SK-N-DZ (cell line): Measurements from ENCODE around the gene FAM193A. TPM values are rescaled to one million over a fixed set of nuclear protein-coding genes. Genes with fewer than 3 reads are reported as not detected.
A peak's percentile ranks its signal among the peaks of the same experiment; 100 is the strongest.

Experiments used
- DNase-seq: peaks from one replicate; pipeline ENCODE4 v3.0.0-alpha.2; 2015; ENCODE audit warnings: low spot score
- polyA plus RNA-seq, 2 experiments: library from polyadenylated mRNA; depleted of rRNA; stranded (reverse); fragments of >200 nt; gene quantifications; 2 replicates each; pipeline ENCODE4 v1.2.3, GENCODE V29; 2014

The FAM193A gene, protein sequence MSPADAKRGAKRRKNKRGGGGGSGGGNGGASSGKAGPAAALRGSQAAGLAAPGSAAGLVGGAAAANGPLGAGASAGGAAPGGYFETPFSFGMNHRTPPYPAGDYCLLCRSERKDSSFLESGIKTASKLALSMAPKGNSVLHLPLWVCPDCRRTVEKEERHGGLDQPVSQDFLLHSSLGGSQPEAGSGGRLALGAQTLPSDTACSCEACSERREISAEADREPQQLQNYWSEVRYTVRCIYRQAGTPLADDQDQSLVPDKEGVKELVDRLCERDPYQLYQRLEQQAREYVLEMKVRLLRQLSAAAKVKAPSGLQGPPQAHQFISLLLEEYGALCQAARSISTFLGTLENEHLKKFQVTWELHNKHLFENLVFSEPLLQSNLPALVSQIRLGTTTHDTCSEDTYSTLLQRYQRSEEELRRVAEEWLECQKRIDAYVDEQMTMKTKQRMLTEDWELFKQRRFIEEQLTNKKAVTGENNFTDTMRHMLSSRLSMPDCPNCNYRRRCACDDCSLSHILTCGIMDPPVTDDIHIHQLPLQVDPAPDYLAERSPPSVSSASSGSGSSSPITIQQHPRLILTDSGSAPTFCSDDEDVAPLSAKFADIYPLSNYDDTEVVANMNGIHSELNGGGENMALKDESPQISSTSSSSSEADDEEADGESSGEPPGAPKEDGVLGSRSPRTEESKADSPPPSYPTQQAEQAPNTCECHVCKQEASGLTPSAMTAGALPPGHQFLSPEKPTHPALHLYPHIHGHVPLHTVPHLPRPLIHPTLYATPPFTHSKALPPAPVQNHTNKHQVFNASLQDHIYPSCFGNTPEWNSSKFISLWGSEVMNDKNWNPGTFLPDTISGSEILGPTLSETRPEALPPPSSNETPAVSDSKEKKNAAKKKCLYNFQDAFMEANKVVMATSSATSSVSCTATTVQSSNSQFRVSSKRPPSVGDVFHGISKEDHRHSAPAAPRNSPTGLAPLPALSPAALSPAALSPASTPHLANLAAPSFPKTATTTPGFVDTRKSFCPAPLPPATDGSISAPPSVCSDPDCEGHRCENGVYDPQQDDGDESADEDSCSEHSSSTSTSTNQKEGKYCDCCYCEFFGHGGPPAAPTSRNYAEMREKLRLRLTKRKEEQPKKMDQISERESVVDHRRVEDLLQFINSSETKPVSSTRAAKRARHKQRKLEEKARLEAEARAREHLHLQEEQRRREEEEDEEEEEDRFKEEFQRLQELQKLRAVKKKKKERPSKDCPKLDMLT (N-terminal part only)
- polyA plus RNA-seq (2014; cell fraction: cytosol; rRNA removed) = 9.6 and 11.0 TPM in 2 replicates
- 9.7 and 16.6 TPM in 2 replicates for polyA plus RNA-seq (2014; cell fraction: nucleus; rRNA removed)

DNA sequence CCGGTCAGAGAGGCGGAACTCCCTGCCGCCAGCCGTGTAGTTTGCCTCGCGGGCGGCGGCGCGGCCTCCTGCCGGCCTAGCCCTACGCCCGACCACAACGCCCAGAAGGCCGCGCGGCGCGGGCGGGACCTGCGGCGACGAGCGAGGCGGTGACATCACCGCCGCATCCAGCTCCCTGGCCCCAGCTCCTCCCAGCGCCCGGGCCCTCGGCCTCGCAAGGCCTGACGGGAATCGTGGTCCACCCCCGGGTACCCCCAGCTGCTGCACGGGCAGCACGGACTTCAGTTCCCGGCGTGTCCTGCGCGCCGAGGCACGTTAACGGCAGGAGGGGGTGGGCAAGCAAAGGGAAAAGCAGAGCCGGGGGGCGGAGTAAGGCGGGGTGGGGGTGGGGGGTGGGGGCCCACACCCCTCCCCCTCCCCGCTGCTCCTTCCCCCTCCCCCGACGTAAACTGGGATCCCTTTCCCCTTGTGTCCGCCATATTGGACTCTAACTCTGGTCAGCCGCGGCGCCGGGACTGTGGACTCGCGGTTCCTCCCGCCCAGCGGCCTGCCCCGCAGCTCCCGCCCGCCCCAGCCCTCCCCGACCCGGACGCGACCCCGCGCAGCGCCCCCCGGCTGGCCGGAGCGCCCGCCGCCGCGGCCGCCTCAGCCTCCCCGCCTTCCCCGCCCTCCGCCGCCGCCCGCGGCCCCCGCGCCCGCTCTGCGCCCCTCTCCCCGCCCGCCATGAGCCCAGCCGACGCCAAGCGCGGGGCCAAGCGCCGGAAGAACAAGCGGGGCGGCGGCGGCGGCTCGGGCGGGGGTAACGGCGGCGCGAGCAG, at the start of gene FAM193A:
FAM193A (plus strand) TSS at position 455 of the 818 bp plus-strand sequence; CDS start at position 724, 269 bp downstream.
- peak; percentile 98 for DNase-seq

DNA sequence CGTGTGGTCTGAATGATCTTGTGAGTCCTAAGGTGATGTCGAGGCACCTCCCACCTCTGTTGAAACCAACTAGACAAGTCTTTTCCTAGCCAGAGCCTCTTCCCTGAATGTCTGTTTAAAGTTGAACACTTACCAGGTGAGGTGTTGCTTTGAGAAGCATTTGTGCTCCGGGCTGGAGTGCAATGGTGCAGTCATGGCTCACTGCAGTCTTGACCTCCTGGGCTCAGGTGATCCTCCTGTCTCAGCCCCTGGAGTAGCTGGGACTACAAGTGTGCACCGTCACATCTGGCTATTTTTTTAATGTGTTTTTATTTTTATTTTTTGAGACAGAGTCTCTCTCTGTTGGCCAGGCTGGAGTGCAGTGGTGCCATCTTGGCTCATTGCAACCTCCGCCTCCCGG, 49.5 kb upstream of the FAM193A start:
- no peak for DNase-seq

DNA sequence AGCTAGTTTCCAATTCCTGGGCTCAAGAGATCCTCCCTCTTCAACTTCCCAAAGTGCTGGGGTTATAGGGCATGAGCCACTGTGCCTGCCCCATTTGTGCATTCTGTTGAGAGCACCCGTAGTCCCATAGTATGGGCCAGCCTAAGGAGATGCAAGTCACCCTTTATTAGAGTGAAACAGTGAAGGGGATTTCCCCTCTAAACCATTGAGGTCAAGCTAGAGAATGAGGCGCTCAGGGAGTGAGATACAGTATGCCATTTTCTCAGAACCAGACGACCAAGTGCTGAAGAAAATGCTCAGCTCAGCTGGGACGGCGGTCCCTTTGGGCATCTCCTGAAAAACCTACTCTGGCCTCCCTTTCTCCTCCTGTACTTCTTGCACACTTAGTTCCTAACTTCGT, 48.8 kb upstream of the FAM193A start:
- DNase-seq = no peak

DNA sequence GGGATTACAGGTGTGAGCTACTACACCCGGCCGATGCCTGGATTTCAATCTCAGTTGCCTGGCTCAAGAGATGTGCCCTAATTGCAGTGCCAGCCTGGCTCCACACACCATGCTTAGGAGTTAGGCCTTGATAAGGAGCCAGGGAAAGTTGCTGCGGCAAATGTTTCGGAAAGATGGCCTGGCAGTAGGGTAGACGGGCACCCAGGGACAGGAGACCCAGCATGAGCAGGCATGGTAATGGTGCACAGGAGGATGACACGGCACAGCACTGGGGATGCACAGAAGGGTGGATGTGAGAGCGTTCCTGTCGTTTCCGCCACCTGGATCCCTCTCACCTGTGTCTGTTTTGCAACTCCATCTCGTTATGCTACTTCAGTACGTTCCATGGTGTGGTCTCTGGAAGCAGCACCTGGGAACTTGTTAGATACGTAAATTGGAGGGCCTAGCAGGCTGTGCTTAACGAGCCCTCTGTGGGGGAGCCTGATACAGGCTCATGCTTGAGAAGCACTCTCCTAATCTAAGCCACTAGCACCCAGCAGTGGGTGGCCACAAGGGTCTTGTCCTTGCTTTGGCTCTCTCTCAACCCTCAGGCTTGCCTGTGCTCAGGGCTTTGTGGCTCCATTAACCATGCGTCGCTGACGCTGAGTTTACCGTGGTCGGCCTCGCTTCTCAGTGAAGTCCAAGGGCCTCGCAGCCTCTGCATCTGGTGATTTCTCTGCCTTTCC, 47.2 kb upstream of the FAM193A start:
- no peak for DNase-seq

DNA sequence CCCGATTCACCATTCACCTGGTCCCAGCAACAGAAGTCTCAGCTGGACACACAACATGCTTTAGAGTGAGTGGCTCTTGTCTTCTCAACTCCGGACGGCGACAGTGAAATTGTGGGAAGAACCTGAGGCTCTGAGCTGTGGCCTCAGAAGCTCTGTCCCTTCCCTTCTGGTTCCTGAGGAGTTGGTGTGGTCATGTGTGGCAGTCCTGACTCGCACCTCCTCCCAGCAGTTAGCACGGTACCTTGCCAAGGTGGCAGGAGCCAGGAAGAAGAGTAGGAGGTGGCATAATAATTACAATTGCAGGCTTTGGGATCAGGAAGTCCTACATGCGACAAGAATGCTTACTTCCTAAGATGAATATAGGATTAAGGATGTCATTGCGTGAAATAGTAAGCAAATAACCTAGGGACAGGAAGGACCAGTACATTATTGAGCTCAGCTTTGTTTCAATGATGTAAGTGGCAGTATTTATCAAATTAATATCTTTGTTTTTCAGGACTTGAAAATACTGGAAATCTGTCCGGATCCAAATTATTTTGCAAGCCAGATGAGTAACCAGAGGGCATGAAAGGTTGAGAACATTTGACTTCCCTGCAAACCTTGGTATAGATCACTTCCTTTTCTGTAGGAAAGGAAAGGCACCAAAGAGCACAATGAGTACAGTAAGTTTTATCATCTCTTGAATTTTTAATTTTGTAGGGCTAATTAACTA, 46.5 kb upstream of the FAM193A start:
- DNase-seq = no peak

DNA sequence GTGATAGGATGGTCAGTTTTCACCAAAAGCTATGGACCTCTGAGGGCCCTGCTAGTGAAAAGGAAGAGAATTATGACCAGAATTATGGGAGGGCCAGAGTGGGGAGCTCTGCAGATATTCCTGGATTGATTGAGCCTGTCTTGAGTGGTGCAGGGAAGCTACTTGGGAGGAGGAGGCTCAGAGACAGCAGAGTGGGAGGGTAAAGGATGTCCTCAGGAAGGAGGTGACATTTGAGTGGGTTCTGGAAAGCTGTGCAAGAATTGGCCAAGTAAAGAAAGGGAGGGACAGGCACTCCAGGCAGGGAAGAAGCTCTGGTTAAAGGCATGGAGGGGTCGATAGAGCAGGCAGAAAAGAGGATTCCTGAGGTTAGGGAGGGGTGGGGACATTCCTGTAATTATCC, 43.5 kb upstream of the FAM193A start:
- no peak for DNase-seq

DNA sequence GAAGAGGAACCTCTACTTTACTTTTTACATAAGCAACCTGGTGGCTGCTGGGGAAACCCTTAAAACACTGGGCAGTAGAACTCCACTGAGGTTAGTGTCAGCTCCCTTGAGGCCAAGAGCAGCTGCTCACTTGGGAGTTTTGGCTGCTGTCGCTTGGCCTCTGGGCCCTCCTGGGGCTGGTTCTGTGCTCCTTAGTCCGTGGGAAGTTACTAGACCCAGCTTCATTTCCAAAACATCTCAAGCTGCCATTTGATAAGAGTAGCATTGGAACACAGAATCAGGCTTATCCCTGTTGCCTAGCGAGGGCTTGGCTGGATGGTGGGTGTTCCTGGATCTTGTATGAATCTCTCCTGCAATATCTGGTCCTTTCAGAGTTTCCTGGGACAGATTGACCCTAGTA, 41.5 kb upstream of the FAM193A start:
- DNase-seq = no peak

DNA sequence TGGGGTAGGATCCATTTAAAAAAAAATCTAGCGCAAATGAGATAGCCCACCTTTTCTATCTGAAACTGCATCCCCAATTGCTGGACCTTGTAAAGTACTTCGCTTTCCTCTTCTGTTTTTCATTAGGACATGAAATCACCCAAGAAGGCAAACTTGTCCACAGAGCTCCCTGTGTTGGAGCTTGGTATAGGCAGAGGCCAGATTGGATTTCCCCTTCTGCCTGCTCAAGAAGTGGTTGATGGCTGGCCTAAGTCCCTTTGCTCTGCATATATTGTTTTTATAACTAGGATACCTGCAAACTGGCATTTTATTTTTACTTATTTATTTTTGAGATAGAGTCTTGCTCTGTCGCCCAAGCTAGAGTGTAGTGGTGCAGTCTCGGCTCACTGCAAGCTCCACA, 39.1 kb upstream of the FAM193A start:
- no peak for DNase-seq

DNA sequence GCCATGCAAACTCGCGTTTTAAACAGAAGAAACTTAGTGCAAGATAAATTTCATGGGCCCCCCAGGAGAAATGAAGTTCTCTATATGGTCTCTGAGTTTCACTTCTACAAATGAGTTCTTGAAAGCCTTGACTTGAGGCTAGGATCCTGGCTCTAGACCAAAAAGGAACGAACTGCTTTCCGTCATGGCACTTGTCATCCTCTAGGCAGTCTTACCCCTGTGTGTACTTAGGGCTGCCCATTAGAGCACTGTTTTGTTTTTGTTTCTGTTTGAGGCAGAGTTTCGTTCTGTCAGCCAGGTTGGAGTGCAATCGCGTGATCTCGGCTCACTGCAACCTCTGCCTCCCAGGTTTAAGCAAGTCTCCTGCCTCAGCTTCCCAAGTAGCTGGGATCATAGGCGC, 38.5 kb upstream of the FAM193A start:
- no peak for DNase-seq

DNA sequence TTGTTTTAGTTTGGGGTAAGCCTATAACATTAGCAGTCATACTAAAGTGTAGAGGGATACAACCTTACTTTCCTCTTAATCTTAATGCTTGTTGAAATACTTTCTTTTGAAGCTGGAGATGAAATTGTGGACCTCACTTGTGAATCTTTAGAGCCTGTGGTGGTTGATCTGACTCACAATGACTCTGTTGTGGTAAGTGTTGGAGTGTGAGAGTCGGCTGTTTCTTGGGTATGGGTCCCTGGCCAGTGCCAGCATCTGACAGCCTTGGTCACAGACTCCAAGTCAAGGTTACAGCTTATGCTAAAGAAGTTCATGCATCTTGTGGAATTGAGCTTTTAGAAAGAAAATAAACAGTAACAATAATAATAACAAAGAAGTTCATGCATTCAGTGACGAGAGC, 35.9 kb upstream of the FAM193A start:
- DNase-seq = no peak

DNA sequence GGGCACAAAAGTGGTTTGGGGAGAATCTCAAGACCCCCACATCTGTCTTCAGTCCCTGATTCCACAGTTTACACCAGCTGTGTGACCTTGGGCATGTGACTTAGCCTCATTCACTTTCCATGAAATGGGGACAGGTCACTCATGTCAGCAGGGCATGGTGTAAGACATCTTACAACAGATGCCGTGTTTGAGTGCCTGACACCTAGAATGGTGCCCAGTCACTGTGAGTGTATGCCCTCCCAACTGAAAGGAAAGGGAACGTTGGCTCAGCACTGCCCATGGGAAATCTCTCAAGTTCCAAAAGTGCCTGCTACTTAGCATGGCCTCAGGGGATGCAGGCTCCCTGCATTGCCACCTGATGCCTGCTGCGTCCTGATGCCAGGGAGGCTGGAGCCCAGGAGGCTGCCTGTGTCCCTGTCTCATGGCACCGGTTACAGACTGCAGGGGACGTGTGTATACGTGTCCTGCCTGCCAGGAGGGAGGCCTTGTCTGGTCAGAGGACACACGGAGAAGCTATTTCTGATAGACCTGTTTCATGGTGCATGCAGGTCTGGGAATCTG, 35.3 kb upstream of the FAM193A start:
- DNase-seq = no peak

DNA sequence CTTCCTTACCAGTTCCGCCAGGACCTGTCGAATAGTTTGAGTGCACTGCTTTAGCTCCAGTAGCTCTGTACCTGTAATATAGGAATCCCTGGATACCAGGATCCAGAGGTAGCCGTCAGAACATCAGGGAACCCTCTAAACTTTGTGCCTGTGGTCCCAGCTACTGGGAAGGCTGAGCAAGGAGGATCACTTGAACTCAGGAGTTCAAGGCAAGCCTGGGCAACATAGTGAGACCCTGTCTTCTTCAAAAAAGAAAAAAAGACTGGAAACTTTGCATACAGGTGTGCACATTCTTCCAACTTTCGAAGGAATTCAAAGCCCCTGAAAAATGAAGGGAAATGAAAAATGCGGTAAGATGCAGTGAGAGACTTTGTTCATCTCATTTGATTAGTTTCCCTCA, 32.6 kb upstream of the FAM193A start:
- DNase-seq = no peak

DNA sequence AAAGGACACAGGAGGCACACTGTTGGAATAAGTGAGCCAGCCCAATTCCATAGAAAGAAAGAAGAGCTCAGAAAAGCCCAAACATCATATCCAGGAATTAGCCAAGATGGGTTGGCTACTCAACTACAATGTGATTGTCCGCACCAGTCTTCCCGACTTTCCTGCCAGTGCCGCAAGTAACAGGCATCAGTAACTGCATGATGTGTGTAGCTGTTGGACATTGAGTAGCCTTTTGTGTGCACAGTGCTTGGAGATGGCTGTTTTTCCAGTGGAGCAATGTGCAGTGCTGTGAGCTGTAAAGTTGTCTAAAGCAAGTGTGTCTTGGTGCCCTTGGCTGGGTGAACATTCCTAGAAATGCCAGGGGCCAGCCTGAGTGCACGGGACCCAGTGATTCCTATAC, 29.2 kb upstream of the FAM193A start:
- no peak for DNase-seq

DNA sequence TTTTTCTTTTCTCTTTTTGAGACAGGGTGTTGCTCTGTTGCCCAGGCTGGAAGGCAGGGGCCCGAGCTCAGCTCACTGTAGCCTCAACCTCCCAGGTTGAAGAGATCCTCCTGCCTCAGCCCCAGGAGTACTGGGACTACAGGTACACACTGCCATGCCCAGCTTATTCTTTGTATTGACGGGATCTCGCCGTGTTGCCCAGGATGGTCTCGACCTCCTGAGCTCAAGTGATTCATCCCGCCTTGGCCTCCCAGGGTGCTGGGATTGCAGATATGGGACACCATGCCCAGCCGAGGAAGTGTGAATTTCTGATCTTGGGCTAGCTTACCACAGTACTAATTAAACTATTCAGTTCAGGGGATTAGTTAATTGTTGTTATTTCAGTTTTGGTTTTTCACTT, 28.6 kb upstream of the FAM193A start:
- no peak for DNase-seq

DNA sequence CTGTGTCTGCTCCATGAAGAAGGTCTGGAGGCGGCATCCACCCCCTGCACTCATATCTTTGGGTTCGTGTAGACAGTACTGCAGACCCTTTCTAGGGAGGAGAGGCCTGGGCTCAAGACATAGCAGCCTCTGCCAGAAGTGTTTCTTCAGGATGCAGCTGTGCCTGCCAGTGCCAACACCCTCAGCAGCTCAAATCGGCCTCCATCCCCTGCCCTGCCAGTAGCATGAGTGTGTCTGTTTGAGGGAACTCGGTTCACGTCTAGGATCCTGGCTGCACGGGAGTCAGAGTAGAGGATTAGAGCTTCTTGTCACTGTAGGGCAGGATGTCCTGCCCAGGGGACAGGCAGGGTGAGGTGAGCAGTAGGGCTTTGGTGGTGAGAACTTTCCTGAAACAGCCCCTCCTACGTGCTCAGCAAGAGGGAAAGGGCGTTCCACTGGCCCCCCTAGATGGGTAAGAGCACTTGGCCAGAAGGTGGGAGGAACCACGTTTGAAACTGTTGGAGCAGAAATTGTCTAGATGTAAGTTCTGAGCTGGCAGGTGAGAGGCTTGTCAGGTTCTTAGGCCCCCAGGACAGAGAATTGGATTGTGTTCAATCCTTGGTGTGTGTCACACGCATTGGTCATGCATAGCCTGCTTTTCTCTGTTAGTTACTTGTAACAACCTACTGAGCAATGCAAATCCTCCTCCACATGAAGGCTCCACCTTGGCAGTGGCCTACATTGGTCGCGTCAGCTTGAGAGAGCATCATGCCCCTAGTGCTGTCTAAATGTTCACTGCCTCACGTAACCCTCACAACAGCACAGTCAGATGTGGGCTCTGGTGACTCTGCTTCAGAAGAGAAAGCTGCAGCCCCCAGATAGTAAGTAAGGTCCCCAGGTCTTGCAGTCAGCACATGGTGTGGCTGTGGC, 25.8 kb upstream of the FAM193A start:
- no peak for DNase-seq

DNA sequence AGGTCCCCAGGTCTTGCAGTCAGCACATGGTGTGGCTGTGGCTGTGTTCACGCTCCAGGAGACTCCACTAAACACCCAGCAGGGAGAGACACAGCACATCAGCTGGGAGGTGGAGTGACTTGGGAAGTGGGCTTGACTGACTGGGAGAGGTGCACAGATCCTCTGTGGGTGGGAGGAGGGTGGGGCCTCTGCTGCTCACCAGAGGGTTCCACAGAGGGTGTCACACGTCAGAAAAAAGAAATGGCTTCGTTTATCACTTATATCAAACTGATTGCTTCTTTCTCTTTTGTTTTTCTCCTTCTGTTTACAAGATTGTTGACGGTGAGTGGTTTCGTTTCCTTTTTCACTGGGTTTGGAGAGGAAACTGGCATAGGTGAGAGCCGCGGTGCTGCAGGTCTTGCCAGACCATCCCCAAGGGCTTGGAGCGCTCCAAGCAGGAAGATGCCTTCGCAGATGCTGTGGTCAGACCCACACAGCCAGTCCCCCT, 24.8 kb upstream of the FAM193A start:
- no peak for DNase-seq

DNA sequence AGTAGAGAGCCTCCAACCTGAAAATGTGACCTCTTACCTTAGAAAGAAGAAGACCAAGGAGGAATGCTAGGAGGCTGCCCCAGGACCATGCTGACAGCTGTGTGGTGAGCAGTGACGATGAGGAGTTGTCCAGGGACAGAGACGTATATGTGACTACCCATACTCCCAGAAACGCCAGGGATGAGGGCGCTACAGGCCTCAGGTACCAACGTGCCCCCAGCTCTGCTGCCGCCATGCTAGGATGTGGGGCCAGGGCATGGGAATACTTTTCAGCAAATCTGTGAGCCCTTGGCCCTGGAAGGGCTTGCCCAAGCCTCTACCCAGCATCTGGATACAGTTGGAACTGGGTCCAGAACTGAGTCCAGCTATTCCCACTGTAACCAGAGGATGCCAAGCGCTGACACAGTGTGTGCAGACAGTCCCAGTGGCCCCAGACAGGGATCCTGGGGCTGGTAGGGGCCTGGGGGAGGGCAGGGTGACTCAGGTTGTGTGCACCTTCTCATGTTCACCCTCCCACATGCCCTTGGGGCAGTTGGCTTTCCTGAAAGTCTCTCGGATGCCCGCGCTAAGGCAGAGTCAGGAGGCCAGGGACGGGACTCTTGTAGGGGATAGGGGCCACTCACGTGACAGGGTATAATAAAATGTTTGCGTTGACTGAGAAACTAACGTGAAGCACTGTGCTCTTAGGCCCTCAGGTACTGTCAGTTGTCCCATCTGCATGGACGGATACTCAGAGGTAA, 23.9 kb upstream of the FAM193A start:
- no peak for DNase-seq
